Panc1 (cell line): ENCODE results near the gene ITPRIPL2. TPM values are rescaled to one million over a fixed set of nuclear protein-coding genes. Genes with fewer than 3 reads are reported as not detected.
A peak's percentile ranks its signal among the peaks of the same experiment; 100 is the strongest.

Experiments
- ATAC-seq: fragments of 200-7000 bp; cut with Tn5 transposase; 2 replicates; pipeline ENCODE4 v1.9.1; 2020; ENCODE audit warnings: mild to moderate bottlenecking, moderate library complexity
- BruUV-seq: library from RNA; stranded (reverse); fragments of 400-500 nt; replicated peaks from 2 replicates; lab custom pipeline; 2021; lab: Mats Ljungman, UMichigan
- CTCF ChIA-PET: fragments of 300-600 bp; sonication (Branson Sonifier 250); formaldehyde crosslinking; loops from one replicate; lab custom pipeline; 2022; ENCODE audit warnings: antibody characterized with exemption; lab: Charles Lee
- POLR2A ChIA-PET: fragments of 300-600 bp; sonication (Branson Sonifier 250); formaldehyde crosslinking; loops from one replicate; lab custom pipeline; 2022; ENCODE audit warnings: antibody characterized with exemption; lab: Charles Lee
- DNase-seq: peaks from one replicate; pipeline ENCODE4 v3.0.0-alpha.2; 2010; ENCODE audit warnings: low read depth, low spot score
- H3K27ac ChIP-seq: 2 replicates; pipeline ENCODE4 v1.5.1; 2011; ENCODE audit warnings: mild to moderate bottlenecking, low read length, inconsistent platforms
- H3K27me3 ChIP-seq: fragments of 200-500 bp; sonication (Bioruptor generic); 2 replicates; pipeline ENCODE4 v1.6.0; 2014; ENCODE audit warnings: low read length, inconsistent platforms; ENCODE audit not compliant: control insufficient read depth, insufficient read depth
- H3K36me3 ChIP-seq: fragments of 200-500 bp; sonication (Bioruptor generic); 2 replicates; pipeline ENCODE4 v1.5.1; 2014; ENCODE audit warnings: inconsistent platforms, mild to moderate bottlenecking, low read length, moderate library complexity; ENCODE audit not compliant: control insufficient read depth, insufficient read depth
- H3K4me1 ChIP-seq: 2 replicates; pipeline ENCODE4 v1.5.1; 2011; ENCODE audit warnings: inconsistent platforms, mild to moderate bottlenecking, low read length, moderate library complexity; ENCODE audit not compliant: control insufficient read depth, insufficient read depth
- H3K4me3 ChIP-seq, 2 experiments: 2 replicates each; pipeline ENCODE4 v1.5.1; 2011 to 2012; ENCODE audit warnings: low read depth in 2 of 2, low read length in 2 of 2, mild to moderate bottlenecking in 2 of 2, inconsistent platforms in 1 of 2, moderate library complexity in 1 of 2
- H3K9me3 ChIP-seq: fragments of 200-500 bp; sonication (Bioruptor generic); 2 replicates; pipeline ENCODE4 v1.5.1; 2014; ENCODE audit warnings: low read depth, mild to moderate bottlenecking, inconsistent platforms, low read length, moderate library complexity; ENCODE audit not compliant: control insufficient read depth, insufficient read depth
- CTCF ChIP-seq: fragments of 450-650 bp; IDR thresholded peaks from 2 replicates; pipeline ENCODE4 v1.5.1; 2017; ENCODE audit warnings: mild to moderate bottlenecking
- POLR2AphosphoS5 ChIP-seq: IDR thresholded peaks from 2 replicates; pipeline ENCODE4 v1.6.1; 2012; ENCODE audit warnings: mild to moderate bottlenecking, low read depth, low read length, moderate library complexity
- REST ChIP-seq, 2 experiments: IDR thresholded peaks; 2 replicates each; pipeline ENCODE4 v1.6.1; 2011 to 2012; ENCODE audit warnings: low read depth in 2 of 2, control low read depth in 1 of 2, low read length in 1 of 2, mild to moderate bottlenecking in 1 of 2, moderate library complexity in 1 of 2; ENCODE audit not compliant: insufficient read depth in 1 of 2
- SIN3A ChIP-seq: IDR thresholded peaks from 2 replicates; pipeline ENCODE4 v1.6.1; 2012; ENCODE audit warnings: low read depth, mild to moderate bottlenecking, low read length, moderate library complexity, borderline replicate concordance; ENCODE audit not compliant: insufficient read depth
- TCF7L2 ChIP-seq: IDR thresholded peaks from 2 replicates; pipeline ENCODE4 v1.6.1; 2011; ENCODE audit warnings: mild to moderate bottlenecking, low read depth, low read length, inconsistent platforms
- in situ Hi-C: cut with HindIII; loops from 2 replicates; pipeline ENCODE4 v1.10.0; 2016; ENCODE audit warnings: low sequenced_read_pairs, low pct_unique_long_range_greater_than_20kb
- intact Hi-C: fragments of 100-400 bp; cut with micrococcal nuclease; formaldehyde crosslinking; loops from one replicate; pipeline ENCODE4 v1.10.0; 2022; ENCODE audit not compliant: unreplicated experiment
- total RNA-seq: library from RNA; stranded (reverse); gene quantifications from one replicate; pipeline ENCODE4 v1.2.1, GENCODE V29; 2021; ENCODE audit not compliant: unreplicated experiment

The ITPRIPL2 gene
- total RNA-seq, 1 experiment from 2014 or later, result 83.2 TPM

GRCh38 chr16:19119564-19119963, 5.8 kb downstream of the ITPRIPL2 start:
- Histone ChIP-seq H3K27me3 (no peaks in the 10 kb centered on the region), H3K4me3 (no peak overlapping the region), H3K9me3 (no peaks in the 10 kb centered on the region), H3K36me3 (no peaks in the 10 kb centered on the region; the same call in none of the 2 replicates), H3K27ac (peak overlapping the region; percentile 78), H3K4me1 (peaks cover 43% of the 10 kb centered on the region)
- in situ Hi-C loops (no loop called here), intact Hi-C loops (no loop called here)
- DNase-seq (no peak), ATAC-seq (no peak)
- ChIA-PET CTCF (no interaction called here), POLR2A (interaction anchor here (0.6 to 0.7 kb wide), 2 partner anchors 19 to 235 kb away, joined by 3 to 5 read pairs; no protein-coding TSS in a partner anchor)
- no TSS peak for BruUV-seq
- TF ChIP-seq REST (IDR thresholded peaks at IDR 0.05; ENCODE audit: insufficient read depth in 1 of 2, low read depth in 2 of 2, low read length in 1 of 2) (no peak), CTCF (no peak), POLR2AphosphoS5 (no peak; the same call in 1 of the 2 replicates), SIN3A (no peak), TCF7L2 (no peak)

- BruUV-seq, result no TSS peak
- Histone ChIP-seq H3K4me3 (no peak overlapping the region), H3K27ac (no peak overlapping the region), H3K36me3 (no peaks in the 10 kb centered on the region; the same call in 1 of the 2 replicates), H3K4me1 (peaks cover 17% of the 10 kb centered on the region), H3K9me3 (no peaks in the 10 kb centered on the region), H3K27me3 (no peaks in the 10 kb centered on the region)
- intact Hi-C loops (no loop called here), in situ Hi-C loops (no loop called here)
- DNase-seq, result no peak
- ChIA-PET CTCF (interaction anchor here (0.7 to 1.4 kb wide), 3 partner anchors 8 to 38 kb away, joined by 3 to 4 read pairs (median 3); no protein-coding TSS in a partner anchor), POLR2A (no interaction called here)
- TF ChIP-seq SIN3A (no peak), CTCF (no peak)
- no peak for ATAC-seq
Measured at GRCh38 chr16:19123535-19124178, 9.9 kb downstream of the ITPRIPL2 start.
